Caco-2 (cell line): ENCODE measurements around the gene TEX30. TPM values are rescaled to one million over a fixed set of nuclear protein-coding genes. Genes with fewer than 3 reads are reported as not detected.
"Not testable (repeated sequence)": the region's sequence is repeated elsewhere in the genome, so short reads cannot be mapped to it uniquely, and the experiment has no call there.

ENCODE experiments used
- BruUV-seq: library from RNA; stranded (reverse); fragments of 400-500 nt; replicated peaks from 2 replicates; lab custom pipeline; 2021; lab: Mats Ljungman, UMichigan
- CTCF ChIA-PET: fragments of 300-600 bp; sonication (Branson Sonifier 250); formaldehyde crosslinking; loops from one replicate; lab custom pipeline; 2022; ENCODE audit warnings: antibody characterized with exemption; lab: Charles Lee
- POLR2A ChIA-PET: fragments of 300-600 bp; sonication (Branson Sonifier 250); formaldehyde crosslinking; loops from one replicate; lab custom pipeline; 2022; ENCODE audit warnings: antibody characterized with exemption; lab: Charles Lee
- DNase-seq, 2 experiments: peaks; one replicate each; pipeline versions ENCODE4 v3.0.0 to v3.0.0-alpha.2; 2020 to 2022
- H3K27me3 ChIP-seq: replicated peaks from 2 replicates; pipeline ENCODE4 v1.6.0; 2011; ENCODE audit warnings: low read length; ENCODE audit not compliant: control insufficient read depth, insufficient read depth
- H3K36me3 ChIP-seq: 2 replicates; pipeline ENCODE4 v1.5.1; 2011; ENCODE audit warnings: low read length; ENCODE audit not compliant: control insufficient read depth, insufficient read depth
- H3K4me1 ChIP-seq: fragments of 250-450 bp; sonication (Bioruptor Pico); 2 replicates; pipeline ENCODE4 v1.5.1; 2020; ENCODE audit warnings: mild to moderate bottlenecking
- H3K4me3 ChIP-seq: 2 replicates; pipeline ENCODE4 v1.5.1; 2011; ENCODE audit warnings: low read depth, mild to moderate bottlenecking, control low read depth, low read length
- H3K9me3 ChIP-seq: fragments of 250-450 bp; sonication (Bioruptor Pico); 2 replicates; pipeline ENCODE4 v1.5.1; 2020; ENCODE audit warnings: mild to moderate bottlenecking, moderate library complexity
- H3K27ac Mint-ChIP-seq: one replicate; pipeline ENCODE4 v1.8.0; 2022; ENCODE audit warnings: mixed read lengths; ENCODE audit not compliant: unreplicated experiment
- H3K27me3 Mint-ChIP-seq: one replicate; pipeline ENCODE4 v1.8.0; 2022; ENCODE audit warnings: mixed read lengths; ENCODE audit not compliant: insufficient read depth, unreplicated experiment
- H3K36me3 Mint-ChIP-seq: one replicate; pipeline ENCODE4 v1.8.0; 2022; ENCODE audit warnings: mild to moderate bottlenecking, mixed read lengths; ENCODE audit not compliant: insufficient read depth, unreplicated experiment
- H3K4me1 Mint-ChIP-seq: one replicate; pipeline ENCODE4 v1.8.0; 2022; ENCODE audit warnings: low read depth, mixed read lengths; ENCODE audit not compliant: unreplicated experiment
- H3K4me3 Mint-ChIP-seq: one replicate; pipeline ENCODE4 v1.8.0; 2022; ENCODE audit warnings: mild to moderate bottlenecking, moderate library complexity, mixed read lengths; ENCODE audit not compliant: unreplicated experiment
- H3K9me3 Mint-ChIP-seq: one replicate; pipeline ENCODE4 v1.8.0; 2022; ENCODE audit warnings: mixed read lengths; ENCODE audit not compliant: unreplicated experiment
- intact Hi-C: fragments of 100-400 bp; cut with micrococcal nuclease; formaldehyde crosslinking; loops from one replicate; pipeline ENCODE4 v1.10.0; 2022; ENCODE audit not compliant: unreplicated experiment
- total RNA-seq: library from RNA; stranded (reverse); gene quantifications from 2 replicates; pipeline ENCODE4 v1.2.3, GENCODE V29; 2022
- TF ChIP-seq, protein P1 (sequence below), 2 experiments: fragments of 200-600 bp in 1 of 2; IDR thresholded peaks; 1 replicate in 1 of 2; 2 replicates in 1 of 2; pipeline versions ENCODE4 v1.5.1 to v1.8.0; 2011 to 2022; ENCODE audit warnings: antibody characterized with exemption in 1 of 2, control low read depth in 1 of 2, inconsistent platforms in 1 of 2, low read depth in 1 of 2, low read length in 1 of 2, mild to moderate bottlenecking in 1 of 2, moderate library complexity in 1 of 2; ENCODE audit not compliant: insufficient read depth in 1 of 2, severe bottlenecking in 1 of 2, unreplicated experiment in 1 of 2

The TEX30 gene
- total RNA-seq, 1 experiment from 2014 or later: 30.4 TPM

DNA sequence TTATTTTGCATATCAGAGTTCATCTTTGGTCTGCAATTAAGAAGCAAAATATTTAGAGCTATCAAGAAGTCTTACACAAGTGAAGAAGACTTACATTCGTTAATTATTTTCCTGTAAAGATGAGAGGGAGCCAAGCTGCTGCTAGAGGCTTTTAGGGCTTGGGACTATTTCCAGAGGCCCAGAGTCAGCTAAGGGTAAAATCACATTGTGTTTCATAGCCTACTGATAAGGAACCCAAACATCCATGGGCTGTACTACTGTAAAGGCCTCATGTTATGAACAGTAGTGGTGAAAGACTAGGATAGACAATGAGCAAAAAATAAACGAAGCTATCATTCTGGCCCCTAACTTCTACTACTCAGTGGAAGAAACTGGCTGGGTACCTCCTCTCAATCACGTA lies 10.9 kb upstream of the TEX30 start:
- CTCF ChIA-PET: interaction anchor here (0.7 kb wide), 1 partner anchor 16 kb away, joined by 3 read pairs; no protein-coding TSS in a partner anchor
- H3K27ac Mint-ChIP-seq: no peak overlapping the region

DNA sequence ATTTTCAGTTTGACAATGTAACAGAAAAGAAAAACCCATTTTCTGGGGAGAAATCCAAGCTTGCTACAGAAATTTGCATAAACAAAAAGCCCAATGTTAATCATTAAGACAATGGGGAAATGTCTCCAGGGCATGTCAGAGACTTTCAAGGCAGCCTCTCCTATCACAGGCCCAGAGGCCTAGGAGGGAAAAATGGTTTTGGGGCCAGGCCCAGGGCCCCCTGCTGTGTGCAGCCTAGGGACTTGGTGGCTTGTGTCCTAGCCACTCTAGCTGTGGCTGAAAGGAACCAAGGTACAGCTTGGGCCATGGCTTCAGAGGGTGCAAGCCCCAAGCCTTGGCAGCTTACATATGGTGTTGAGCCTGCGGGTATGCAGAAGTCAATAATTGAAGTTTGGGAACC lies 8.0 kb upstream of the TEX30 start:
- no peak overlapping the region for H3K4me3 ChIP-seq
- TF ChIP-seq, protein P1, sequence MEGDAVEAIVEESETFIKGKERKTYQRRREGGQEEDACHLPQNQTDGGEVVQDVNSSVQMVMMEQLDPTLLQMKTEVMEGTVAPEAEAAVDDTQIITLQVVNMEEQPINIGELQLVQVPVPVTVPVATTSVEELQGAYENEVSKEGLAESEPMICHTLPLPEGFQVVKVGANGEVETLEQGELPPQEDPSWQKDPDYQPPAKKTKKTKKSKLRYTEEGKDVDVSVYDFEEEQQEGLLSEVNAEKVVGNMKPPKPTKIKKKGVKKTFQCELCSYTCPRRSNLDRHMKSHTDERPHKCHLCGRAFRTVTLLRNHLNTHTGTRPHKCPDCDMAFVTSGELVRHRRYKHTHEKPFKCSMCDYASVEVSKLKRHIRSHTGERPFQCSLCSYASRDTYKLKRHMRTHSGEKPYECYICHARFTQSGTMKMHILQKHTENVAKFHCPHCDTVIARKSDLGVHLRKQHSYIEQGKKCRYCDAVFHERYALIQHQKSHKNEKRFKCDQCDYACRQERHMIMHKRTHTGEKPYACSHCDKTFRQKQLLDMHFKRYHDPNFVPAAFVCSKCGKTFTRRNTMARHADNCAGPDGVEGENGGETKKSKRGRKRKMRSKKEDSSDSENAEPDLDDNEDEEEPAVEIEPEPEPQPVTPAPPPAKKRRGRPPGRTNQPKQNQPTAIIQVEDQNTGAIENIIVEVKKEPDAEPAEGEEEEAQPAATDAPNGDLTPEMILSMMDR (IDR thresholded peaks at IDR 0.05; ENCODE audit: insufficient read depth in 1 of 2, low read depth in 1 of 2, low read length in 1 of 2, severe bottlenecking in 1 of 2, unreplicated experiment in 1 of 2): no peak
- Mint-ChIP-seq H3K4me1 (no peaks in the 10 kb centered on the region), H3K27me3 (no peaks in the 10 kb centered on the region), H3K27ac (no peak overlapping the region), H3K36me3 (no peaks in the 10 kb centered on the region), H3K9me3 (peaks cover 9% of the 10 kb centered on the region), H3K4me3 (no peak overlapping the region)
- no peaks in the 10 kb centered on the region for H3K27me3 ChIP-seq
- no peaks in the 10 kb centered on the region; the same call in 1 of the 2 replicates for H3K9me3 ChIP-seq
- H3K36me3 ChIP-seq: no peaks in the 10 kb centered on the region
- BruUV-seq: no TSS peak
- POLR2A ChIA-PET: no interaction called here
- CTCF ChIA-PET: no interaction called here
- H3K4me1 ChIP-seq: no peaks in the 10 kb centered on the region
- intact Hi-C loops: no loop called here
- no peak for DNase-seq

More for the DNA sequence above, 10.9 kb upstream of the TEX30 start:
- TF ChIP-seq, protein P1 (IDR thresholded peaks at IDR 0.05; ENCODE audit: insufficient read depth in 1 of 2, low read depth in 1 of 2, low read length in 1 of 2, severe bottlenecking in 1 of 2, unreplicated experiment in 1 of 2): no peak
- no peak overlapping the region for H3K4me3 ChIP-seq
- DNase-seq: no peak
- intact Hi-C loops: no loop called here
- Mint-ChIP-seq H3K9me3 (peaks cover 9% of the 10 kb centered on the region), H3K27me3 (no peaks in the 10 kb centered on the region), H3K4me3 (no peak overlapping the region), H3K4me1 (no peaks in the 10 kb centered on the region), H3K36me3 (no peaks in the 10 kb centered on the region)
- BruUV-seq: no TSS peak
- no peaks in the 10 kb centered on the region; the same call in 1 of the 2 replicates for H3K36me3 ChIP-seq
- no peaks in the 10 kb centered on the region for H3K27me3 ChIP-seq
- no peaks in the 10 kb centered on the region for H3K4me1 ChIP-seq
- H3K9me3 ChIP-seq: no peaks in the 10 kb centered on the region; the same call in 1 of the 2 replicates
- POLR2A ChIA-PET: interaction anchor here (1.1 kb wide), 1 partner anchor 11 kb away, joined by 5 read pairs; the partner anchor contains the start of gene TEX30

DNA sequence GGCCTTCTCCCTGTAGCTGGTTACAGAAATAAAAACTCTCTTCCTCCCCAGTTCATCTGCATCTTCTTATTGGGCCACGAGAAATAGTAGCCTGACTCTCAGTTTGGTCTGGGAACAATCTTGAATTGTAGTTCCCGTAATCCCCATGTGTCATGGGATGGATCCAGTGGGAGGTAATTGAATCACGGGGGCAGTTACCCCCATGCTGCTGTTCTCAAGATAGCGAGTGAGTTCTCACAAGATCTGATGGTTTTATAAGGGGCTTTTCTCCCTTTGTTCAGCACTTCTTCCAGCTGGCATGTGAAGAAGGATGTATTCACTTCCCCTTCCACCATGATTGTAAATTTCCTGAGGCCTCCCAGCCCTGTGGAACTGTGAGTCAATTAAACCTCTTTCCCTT lies 7.1 kb upstream of the TEX30 start:
- H3K27me3 Mint-ChIP-seq, CTCF ChIA-PET, H3K4me1 Mint-ChIP-seq, POLR2A ChIA-PET, H3K4me3 ChIP-seq, DNase-seq, BruUV-seq, H3K4me1 ChIP-seq, H3K36me3 ChIP-seq, H3K27me3 ChIP-seq, intact Hi-C loops, H3K9me3 Mint-ChIP-seq, H3K9me3 ChIP-seq, H3K4me3 Mint-ChIP-seq, H3K36me3 Mint-ChIP-seq, H3K27ac Mint-ChIP-seq: not testable (repeated sequence)
